Mucosa of descending colon (tissue), 3 donors: Measurements from ENCODE around the gene MPPE1. TPM values are rescaled to one million over a fixed set of nuclear protein-coding genes. Genes with fewer than 3 reads are reported as not detected.

ENCODE experiments used
- ATAC-seq: fragments of 200-7000 bp; cut with Tn5 transposase; one replicate; pipeline ENCODE4 v1.9.1; 2020; ENCODE audit warnings: mild to moderate bottlenecking, moderate library complexity
- DNase-seq, 3 donors: peaks; one replicate each; pipeline ENCODE4 v3.0.0-alpha.2; 2020
- H3K36me3 ChIP-seq: fragments of 200-600 bp; one replicate; pipeline ENCODE4 v1.8.0; 2021; ENCODE audit warnings: low read depth, mild to moderate bottlenecking
- H3K4me1 ChIP-seq: fragments of 200-600 bp; one replicate; pipeline ENCODE4 v1.8.0; 2021; ENCODE audit warnings: low read depth, mild to moderate bottlenecking
- H3K4me3 ChIP-seq: fragments of 200-600 bp; one replicate; pipeline ENCODE4 v1.8.0; 2021; ENCODE audit warnings: mild to moderate bottlenecking
- H3K9me3 ChIP-seq: fragments of 200-600 bp; one replicate; pipeline ENCODE4 v1.8.0; 2021; ENCODE audit warnings: mild to moderate bottlenecking
- CTCF ChIP-seq: fragments of 200-600 bp; IDR thresholded peaks from one replicate; pipeline ENCODE4 v1.8.0; 2022; ENCODE audit warnings: antibody characterized with exemption, mild to moderate bottlenecking
- intact Hi-C, 2 donors: fragments of 100-400 bp; cut with DNase I in 1 of 2; cut with micrococcal nuclease in 1 of 2; formaldehyde crosslinking; loops; one replicate each; pipeline versions ENCODE4 v1.11.0 to v1.11.1; 2022; cut with DNase I, micrococcal nuclease
- total RNA-seq, 3 donors: library from RNA; stranded (reverse); fragmentation: NEBNext Ultra II Directional in 2 of 3; extraction: Animal tissue kit (Norgen Biotek cat#: 25700) in 2 of 3; gene quantifications; one replicate each; pipeline versions ENCODE4 v1.2.1 to v1.2.4, GENCODE V29; 2021 to 2023
- donor health status: DM: no; HTN: no; CAD: no; lungs with moderate emphysema.
- donor health status: DM: no; HTN: no; CAD: no.
- donor health status: DM: no; HTN: yes; CAD: no.

The MPPE1 gene
- total RNA-seq, 3 donors from 2014 or later: 56.7 to 103 (median 68.8) TPM

DNA sequence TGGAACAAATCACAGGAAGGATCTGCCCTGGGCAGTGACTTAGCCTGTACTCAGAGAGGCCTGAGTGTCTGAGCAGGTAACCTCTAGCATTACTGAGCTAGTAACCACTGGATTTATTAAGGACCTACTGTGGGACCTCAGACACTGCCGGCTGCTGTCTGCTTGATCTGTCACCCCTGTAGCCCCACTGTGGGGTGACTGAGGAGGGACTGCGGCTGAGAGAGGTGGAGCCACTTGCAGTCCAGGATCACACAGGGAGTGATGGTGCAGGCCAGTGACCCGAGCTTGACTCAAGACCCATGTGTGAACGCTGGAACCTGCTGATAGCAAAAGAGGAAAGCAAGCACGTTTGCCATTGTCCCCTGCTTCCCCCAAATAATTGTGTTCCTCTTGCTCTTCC, 41.4 kb downstream of the MPPE1 start:
- DNase-seq (no peak), ATAC-seq (no peak)
- TF ChIP-seq CTCF: no peak
- intact Hi-C loops: no loop called here
- H3K9me3 ChIP-seq: no peaks in the 10 kb centered on the region
- no peak overlapping the region for H3K4me3 ChIP-seq
- no peaks in the 10 kb centered on the region for H3K4me1 ChIP-seq
- no peaks in the 10 kb centered on the region for H3K36me3 ChIP-seq

DNA sequence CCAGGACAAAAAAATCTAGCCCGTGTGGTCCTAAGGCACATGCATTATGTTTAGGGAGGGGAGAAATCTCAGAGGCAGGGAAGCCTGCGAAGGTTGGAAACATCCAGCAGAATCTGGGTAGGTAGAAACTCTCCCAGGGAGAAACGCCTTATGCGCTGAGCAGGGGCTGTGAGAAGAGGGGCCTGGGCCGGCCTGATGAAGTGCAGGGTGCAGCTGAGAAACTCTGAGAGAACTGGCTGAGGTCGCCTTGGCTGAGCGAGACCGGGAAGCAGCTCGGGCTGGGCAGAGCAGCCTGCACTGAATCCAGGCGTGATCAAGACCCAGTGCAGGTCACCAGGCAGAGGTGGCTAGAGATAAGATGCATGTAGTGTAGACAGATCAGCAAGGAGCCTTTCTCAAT, 41.8 kb downstream of the MPPE1 start:
- Histone ChIP-seq H3K36me3 (no peaks in the 10 kb centered on the region), H3K4me1 (no peaks in the 10 kb centered on the region), H3K9me3 (no peaks in the 10 kb centered on the region), H3K4me3 (no peak overlapping the region)
- no peak for TF ChIP-seq CTCF
- intact Hi-C loops: no loop called here
- DNase-seq: no peak
- ATAC-seq: no peak

- intact Hi-C loops: no loop called here
- no peak for ATAC-seq
- no peak for TF ChIP-seq CTCF
- H3K36me3 ChIP-seq: no peaks in the 10 kb centered on the region
- no peaks in the 10 kb centered on the region for H3K4me1 ChIP-seq
- DNase-seq: no peak
- no peaks in the 10 kb centered on the region for H3K9me3 ChIP-seq
- H3K4me3 ChIP-seq: no peak overlapping the region
These were observed 43.0 kb downstream of the MPPE1 start for GRCh38 chr18:11865071-11865470.

DNA sequence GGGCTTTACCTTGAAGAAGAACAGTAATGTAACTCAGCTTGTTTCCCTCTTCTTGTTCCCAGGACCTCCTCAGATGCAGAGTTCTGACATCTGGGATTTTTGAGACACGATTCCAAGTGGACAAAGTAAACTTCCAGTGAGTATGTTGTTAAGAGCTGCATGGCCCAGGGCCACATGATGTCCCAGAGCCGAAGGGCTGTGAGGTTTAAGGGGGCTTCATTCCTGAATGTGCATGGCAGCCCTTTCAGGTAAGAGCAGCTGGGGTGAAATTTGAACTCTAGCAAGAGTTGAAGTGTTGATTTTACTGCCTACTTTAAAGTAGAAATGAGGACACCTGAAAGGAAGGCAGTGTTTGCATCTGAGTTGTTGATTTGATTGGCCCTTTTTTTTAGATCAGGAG, 43.6 kb downstream of the MPPE1 start:
- H3K36me3 ChIP-seq: no peaks in the 10 kb centered on the region

GRCh38 chr18:11862468-11863137, 45.5 kb downstream of the MPPE1 start:
- H3K36me3 ChIP-seq: no peaks in the 10 kb centered on the region
- H3K9me3 ChIP-seq: no peaks in the 10 kb centered on the region
- no peak for TF ChIP-seq CTCF
- H3K4me1 ChIP-seq: peaks cover 7% of the 10 kb centered on the region
- DNase-seq (no peak), ATAC-seq (no peak)
- no peak overlapping the region for H3K4me3 ChIP-seq
- intact Hi-C loops: no loop called here

More for the DNA sequence above, 43.6 kb downstream of the MPPE1 start:
- Histone ChIP-seq H3K4me1 (no peaks in the 10 kb centered on the region), H3K9me3 (no peaks in the 10 kb centered on the region), H3K4me3 (no peak overlapping the region)
- ATAC-seq: no peak
- no peak for TF ChIP-seq CTCF
- no peak for DNase-seq
- intact Hi-C loops: no loop called here
